ENCODE measurements around the gene SETD7. TPM values are rescaled to one million over a fixed set of nuclear protein-coding genes. Genes with fewer than 3 reads are reported as not detected.

SETD7 gene
- total and polyA plus RNA-seq, 2 donors (not counting 1 experiment from before 2014, with no cell fraction given) = 5.1 to 13.0 TPM

DNA sequence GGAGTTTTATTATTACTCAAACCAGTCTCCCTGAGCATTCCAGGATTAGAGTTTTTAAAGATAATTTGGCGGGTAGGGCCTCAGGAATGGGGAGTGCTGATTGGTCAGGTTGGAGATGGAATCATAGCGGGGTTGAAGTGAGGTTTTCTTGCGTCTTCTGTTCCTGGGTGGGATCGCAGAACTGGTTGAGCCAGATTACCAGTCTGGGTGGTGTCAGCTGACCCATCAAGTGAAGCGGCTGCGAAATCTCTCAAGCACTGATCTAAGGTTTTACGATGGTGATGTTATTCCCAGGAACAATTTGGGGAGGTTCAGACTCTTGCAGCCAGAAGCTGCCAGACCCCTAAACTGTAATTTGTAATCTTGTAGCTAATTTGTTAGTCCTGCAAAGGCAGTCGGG is 25.1 kb upstream of the SETD7 start:
- Histone ChIP-seq H3K4me2 (replicated peaks; ENCODE audit: low read depth, low read length, poor library complexity, severe bottlenecking) (no peak overlapping the region), H3K9me3 (ENCODE audit: control extremely low read depth in 1 of 3, control insufficient read depth in 2 of 3, insufficient read depth in 1 of 3, low read length in 2 of 3) (no peaks in the 10 kb centered on the region), H3K79me2 (ENCODE audit: control insufficient read depth, insufficient read depth, low read length) (no peaks in the 10 kb centered on the region), H3K4me1 (ENCODE audit: control insufficient read depth in 2 of 2, insufficient read depth in 2 of 2, low read length in 2 of 2) (no peaks in the 10 kb centered on the region), H3K36me3 (replicated peaks in 1 of 2; ENCODE audit: control extremely low read depth in 1 of 2, control insufficient read depth in 1 of 2, extremely low read depth in 1 of 2, insufficient read depth in 2 of 2, low read length in 1 of 2) (no peaks in the 10 kb centered on the region), H2AFZ (ENCODE audit: insufficient read depth, low read depth, low read length, poor library complexity, severe bottlenecking) (no peak overlapping the region), H3K27ac (ENCODE audit: low read length in 2 of 2) (no peak overlapping the region), H3K9ac (ENCODE audit: low read length) (no peak overlapping the region), H4K20me1 (ENCODE audit: control insufficient read depth, insufficient read depth, low read length, poor library complexity, severe bottlenecking) (no peaks in the 10 kb centered on the region), H3K4me3 (ENCODE audit: control extremely low read depth in 1 of 5, extremely low read depth in 1 of 5, insufficient read depth in 1 of 5, low read depth in 2 of 5, low read length in 4 of 5) (no peak overlapping the region), H3K27me3 (replicated peaks in 1 of 4; ENCODE audit: control extremely low read depth in 1 of 4, control insufficient read depth in 3 of 4, insufficient read depth in 4 of 4, low read length in 3 of 4) (peaks cover 0 to 4% (median 0%) of the 10 kb centered on the region in 4 experiments)
- ATAC-seq (ENCODE audit: low read depth) = no peak
- Mint-ChIP-seq H3K27me3 (peaks cover 17% of the 10 kb centered on the region), H3K4me3 (no peak overlapping the region), H3K4me1 (no peaks in the 10 kb centered on the region), H3K9me3 (ENCODE audit: insufficient read depth) (no peaks in the 10 kb centered on the region), H3K27ac (no peak overlapping the region)
- ChIA-PET CTCF (interaction anchor here (0.5 to 2.1 kb wide), 2 partner anchors 22 to 26 kb away, joined by 3 to 6 read pairs; no protein-coding TSS in a partner anchor), POLR2A (no interaction called here)
- TF ChIP-seq, protein P1, sequence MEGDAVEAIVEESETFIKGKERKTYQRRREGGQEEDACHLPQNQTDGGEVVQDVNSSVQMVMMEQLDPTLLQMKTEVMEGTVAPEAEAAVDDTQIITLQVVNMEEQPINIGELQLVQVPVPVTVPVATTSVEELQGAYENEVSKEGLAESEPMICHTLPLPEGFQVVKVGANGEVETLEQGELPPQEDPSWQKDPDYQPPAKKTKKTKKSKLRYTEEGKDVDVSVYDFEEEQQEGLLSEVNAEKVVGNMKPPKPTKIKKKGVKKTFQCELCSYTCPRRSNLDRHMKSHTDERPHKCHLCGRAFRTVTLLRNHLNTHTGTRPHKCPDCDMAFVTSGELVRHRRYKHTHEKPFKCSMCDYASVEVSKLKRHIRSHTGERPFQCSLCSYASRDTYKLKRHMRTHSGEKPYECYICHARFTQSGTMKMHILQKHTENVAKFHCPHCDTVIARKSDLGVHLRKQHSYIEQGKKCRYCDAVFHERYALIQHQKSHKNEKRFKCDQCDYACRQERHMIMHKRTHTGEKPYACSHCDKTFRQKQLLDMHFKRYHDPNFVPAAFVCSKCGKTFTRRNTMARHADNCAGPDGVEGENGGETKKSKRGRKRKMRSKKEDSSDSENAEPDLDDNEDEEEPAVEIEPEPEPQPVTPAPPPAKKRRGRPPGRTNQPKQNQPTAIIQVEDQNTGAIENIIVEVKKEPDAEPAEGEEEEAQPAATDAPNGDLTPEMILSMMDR (IDR thresholded peaks at IDR 0.05) = no peak
- WGBS (ENCODE audit: insufficient coverage) = 99% methylated on average over 7 of the region's 8 CpGs
- intact Hi-C loops (cut with micrococcal nuclease) = no loop called here
- no peak for DNase-seq

DNA sequence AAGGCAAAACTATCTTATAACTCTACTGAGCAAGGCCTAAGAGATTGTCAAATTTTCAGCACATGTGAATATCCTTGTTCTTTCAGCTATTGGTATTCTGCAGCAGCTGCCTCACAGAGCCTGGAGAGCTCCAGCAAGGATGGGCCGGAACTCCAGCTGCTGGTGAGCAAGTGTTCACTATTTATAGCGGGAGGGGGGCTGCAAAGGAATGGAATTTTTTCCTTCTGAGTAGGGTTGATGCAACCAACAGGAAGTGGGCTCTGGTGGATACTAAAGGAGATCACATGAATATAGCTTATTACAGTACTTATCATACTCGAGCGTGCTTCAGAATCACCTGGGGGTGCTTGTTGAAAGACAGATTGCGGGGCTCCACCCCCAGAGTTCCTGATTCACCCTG is 20.2 kb upstream of the SETD7 start:
- Histone ChIP-seq H3K9ac (ENCODE audit: low read length) (no peak overlapping the region), H3K9me3 (ENCODE audit: control extremely low read depth in 1 of 3, control insufficient read depth in 2 of 3, insufficient read depth in 1 of 3, low read length in 2 of 3) (no peaks in the 10 kb centered on the region), H3K27ac (ENCODE audit: low read length in 2 of 2) (no peak overlapping the region), H3K79me2 (ENCODE audit: control insufficient read depth, insufficient read depth, low read length) (no peaks in the 10 kb centered on the region), H3K4me2 (replicated peaks; ENCODE audit: low read depth, low read length, poor library complexity, severe bottlenecking) (no peak overlapping the region), H3K4me3 (ENCODE audit: control extremely low read depth in 1 of 5, extremely low read depth in 1 of 5, insufficient read depth in 1 of 5, low read depth in 2 of 5, low read length in 4 of 5) (no peak overlapping the region), H3K36me3 (replicated peaks in 1 of 2; ENCODE audit: control extremely low read depth in 1 of 2, control insufficient read depth in 1 of 2, extremely low read depth in 1 of 2, insufficient read depth in 2 of 2, low read length in 1 of 2) (no peaks in the 10 kb centered on the region), H3K4me1 (ENCODE audit: control insufficient read depth in 2 of 2, insufficient read depth in 2 of 2, low read length in 2 of 2) (no peaks in the 10 kb centered on the region), H4K20me1 (ENCODE audit: control insufficient read depth, insufficient read depth, low read length, poor library complexity, severe bottlenecking) (no peaks in the 10 kb centered on the region), H3K27me3 (replicated peaks in 1 of 4; ENCODE audit: control extremely low read depth in 1 of 4, control insufficient read depth in 3 of 4, insufficient read depth in 4 of 4, low read length in 3 of 4) (no peaks in the 10 kb centered on the region), H2AFZ (ENCODE audit: insufficient read depth, low read depth, low read length, poor library complexity, severe bottlenecking) (no peak overlapping the region)
- ChIA-PET POLR2A (no interaction called here), CTCF (interaction anchor here (1.1 kb wide), 1 partner anchor 9 kb away, joined by 3 read pairs; no protein-coding TSS in a partner anchor)
- Mint-ChIP-seq H3K4me3 (no peak overlapping the region), H3K9me3 (ENCODE audit: insufficient read depth) (no peaks in the 10 kb centered on the region), H3K4me1 (no peaks in the 10 kb centered on the region), H3K27me3 (peaks cover 9% of the 10 kb centered on the region), H3K27ac (no peak overlapping the region)
- intact Hi-C loops (cut with micrococcal nuclease) = no loop called here
- 81% methylated on average over 4 of the region's 5 CpGs for WGBS (ENCODE audit: insufficient coverage)
- ATAC-seq (ENCODE audit: low read depth) (no peak), DNase-seq (no peak)
- TF ChIP-seq, protein P1 (IDR thresholded peaks at IDR 0.05) = no peak
- no peak for TF ChIP-seq EZH2 (IDR thresholded peaks at IDR 0.05; ENCODE audit: borderline replicate concordance, insufficient read depth, low read depth, low read length, poor library complexity, severe bottlenecking)

All from B cell (primary cell).